ENCODE results near the gene SNU13. TPM values are rescaled to one million over a fixed set of nuclear protein-coding genes. Genes with fewer than 3 reads are reported as not detected.

Gene SNU13
- total and polyA plus RNA-seq, 2 experiments from 2014 or later, result 119 to 245 TPM

- Histone ChIP-seq H2AFZ (no peak overlapping the region), H3K9me3 (ENCODE audit: low read depth) (no peaks in the 10 kb centered on the region), H4K20me1 (ENCODE audit: insufficient read depth, poor library complexity, severe bottlenecking) (peaks cover 3% of the 10 kb centered on the region), H3K4me3 (no peak overlapping the region), H3K27me3 (no peaks in the 10 kb centered on the region), H3K36me3 (replicated peaks; ENCODE audit: insufficient read depth, low read depth) (no peaks in the 10 kb centered on the region), H3K4me1 (ENCODE audit: insufficient read depth) (no peaks in the 10 kb centered on the region), H3K9me2 (replicated peaks; ENCODE audit: insufficient read depth) (no peaks in the 10 kb centered on the region), H3K79me2 (peaks cover 19% of the 10 kb centered on the region), H3K4me2 (no peak overlapping the region), H3K27ac (no peak overlapping the region)
- 100% methylated on average over 1 of the region's 1 CpG for WGBS (ENCODE audit: low lambda C conversion rate, missing lambda C conversion rate)
- no peak for DNase-seq (ENCODE audit: low spot score)
- TF ChIP-seq CTCF (IDR thresholded peaks at IDR 0.05; ENCODE audit: poor library complexity) (no peak), EZH2phosphoT487 (IDR thresholded peaks at IDR 0.05; ENCODE audit: low read depth, severe bottlenecking, unreplicated experiment) (no peak), EZH2 (IDR thresholded peaks at IDR 0.05; ENCODE audit: borderline replicate concordance) (no peak)
These were observed 40.2 kb downstream of the SNU13 start for GRCh38 chr22:41648432-41648831.

- TF ChIP-seq EZH2 (IDR thresholded peaks at IDR 0.05; ENCODE audit: borderline replicate concordance) (no peak), EZH2phosphoT487 (IDR thresholded peaks at IDR 0.05; ENCODE audit: low read depth, severe bottlenecking, unreplicated experiment) (no peak)
- Histone ChIP-seq H3K27ac (no peak overlapping the region), H3K36me3 (replicated peaks; ENCODE audit: insufficient read depth, low read depth) (no peaks in the 10 kb centered on the region), H3K9me3 (ENCODE audit: low read depth) (no peaks in the 10 kb centered on the region), H3K4me3 (no peak overlapping the region), H4K20me1 (ENCODE audit: insufficient read depth, poor library complexity, severe bottlenecking) (peaks cover 5% of the 10 kb centered on the region), H3K79me2 (peaks cover 25% of the 10 kb centered on the region), H3K9me2 (replicated peaks; ENCODE audit: insufficient read depth) (no peaks in the 10 kb centered on the region), H3K4me1 (ENCODE audit: insufficient read depth) (no peaks in the 10 kb centered on the region), H3K27me3 (no peaks in the 10 kb centered on the region), H3K4me2 (no peak overlapping the region), H2AFZ (no peak overlapping the region)
- DNase-seq (ENCODE audit: low spot score), result no peak
- 94% methylated on average over 2 of the region's 3 CpGs for WGBS (ENCODE audit: low lambda C conversion rate, missing lambda C conversion rate)
These were observed 40.9 kb downstream of the SNU13 start for GRCh38 chr22:41647771-41648170.

GRCh38 chr22:41642331-41643110 lies 46.1 kb downstream of the SNU13 start:
- peaks cover 5% of the 10 kb centered on the region for H4K20me1 ChIP-seq (ENCODE audit: insufficient read depth, poor library complexity, severe bottlenecking)
- no peak overlapping the region for H3K4me3 ChIP-seq
- H3K9me2 ChIP-seq (replicated peaks; ENCODE audit: insufficient read depth), result no peaks in the 10 kb centered on the region
- H3K79me2 ChIP-seq, result peaks cover 48% of the 10 kb centered on the region
- no peaks in the 10 kb centered on the region for H3K9me3 ChIP-seq (ENCODE audit: low read depth)
- H3K27ac ChIP-seq, result no peak overlapping the region
- DNase-seq (ENCODE audit: low spot score), result no peak
- no peak overlapping the region for H2AFZ ChIP-seq
- no peaks in the 10 kb centered on the region for H3K27me3 ChIP-seq
- H3K4me1 ChIP-seq (ENCODE audit: insufficient read depth), result no peaks in the 10 kb centered on the region
- peaks cover 3% of the 10 kb centered on the region for H3K36me3 ChIP-seq (replicated peaks; ENCODE audit: insufficient read depth, low read depth)
- no peak for TF ChIP-seq EZH2phosphoT487 (IDR thresholded peaks at IDR 0.05; ENCODE audit: low read depth, severe bottlenecking, unreplicated experiment)
- no peak for TF ChIP-seq EZH2 (IDR thresholded peaks at IDR 0.05; ENCODE audit: borderline replicate concordance)
- TF ChIP-seq CTCF (IDR thresholded peaks at IDR 0.05; ENCODE audit: poor library complexity), result no peak
- WGBS (ENCODE audit: low lambda C conversion rate, missing lambda C conversion rate), result 83% methylated on average over 6 of the region's 6 CpGs
- no peak overlapping the region for H3K4me2 ChIP-seq

- no peak overlapping the region for H2AFZ ChIP-seq
- no peaks in the 10 kb centered on the region for H3K4me1 ChIP-seq (ENCODE audit: insufficient read depth)
- H3K27me3 ChIP-seq, result no peaks in the 10 kb centered on the region
- peaks cover 50% of the 10 kb centered on the region for H3K79me2 ChIP-seq
- H3K9me2 ChIP-seq (replicated peaks; ENCODE audit: insufficient read depth), result no peaks in the 10 kb centered on the region
- H3K9me3 ChIP-seq (ENCODE audit: low read depth), result no peaks in the 10 kb centered on the region
- H3K4me3 ChIP-seq, result no peak overlapping the region
- H3K27ac ChIP-seq, result no peak overlapping the region
- peaks cover 5% of the 10 kb centered on the region for H4K20me1 ChIP-seq (ENCODE audit: insufficient read depth, poor library complexity, severe bottlenecking)
- TF ChIP-seq EZH2phosphoT487 (IDR thresholded peaks at IDR 0.05; ENCODE audit: low read depth, severe bottlenecking, unreplicated experiment) (no peak), EZH2 (IDR thresholded peaks at IDR 0.05; ENCODE audit: borderline replicate concordance) (no peak), CTCF (IDR thresholded peaks at IDR 0.05; ENCODE audit: poor library complexity) (no peak)
- no peak overlapping the region for H3K4me2 ChIP-seq
- WGBS (ENCODE audit: low lambda C conversion rate, missing lambda C conversion rate), result 100% methylated on average over 7 of the region's 7 CpGs
- peaks cover 3% of the 10 kb centered on the region for H3K36me3 ChIP-seq (replicated peaks; ENCODE audit: insufficient read depth, low read depth)
- no peak for DNase-seq (ENCODE audit: low spot score)
These were observed 46.8 kb downstream of the SNU13 start for GRCh38 chr22:41641854-41642253.
